ENCODE results near the gene HNRNPU.

DNA sequence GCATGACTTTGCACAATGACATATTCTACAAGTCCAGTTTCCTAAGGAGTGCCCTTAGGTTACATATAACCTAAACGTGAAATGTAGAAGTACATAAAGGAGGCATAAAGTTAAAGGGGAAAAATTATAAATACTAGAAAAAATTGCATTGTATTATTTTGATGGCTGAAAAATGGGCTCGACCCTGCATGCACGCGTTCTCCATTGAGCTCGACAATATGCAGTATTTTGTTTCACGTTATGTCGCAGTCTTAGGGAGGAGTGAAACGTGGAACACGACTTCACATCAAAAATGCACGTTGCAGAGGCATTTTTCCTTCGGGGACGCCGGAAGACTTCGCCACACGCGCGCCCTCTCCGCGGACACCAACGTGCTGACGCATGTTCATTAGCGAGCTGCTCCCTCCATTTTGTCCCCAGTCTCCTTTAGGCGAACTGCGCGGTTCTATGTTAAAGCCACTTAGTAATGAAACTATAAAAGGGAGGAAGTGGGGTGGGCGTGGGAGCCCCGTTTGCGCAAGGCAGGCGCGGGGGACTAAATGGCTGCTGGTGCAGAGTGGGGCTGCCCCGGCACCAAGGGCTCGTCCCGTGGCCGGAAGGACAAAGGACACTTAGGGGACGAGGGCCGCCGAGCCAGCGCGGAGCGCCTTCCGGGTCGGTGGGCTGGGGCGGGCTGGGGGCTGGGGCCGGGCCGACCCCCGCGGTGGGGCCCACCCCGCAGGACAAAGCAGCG, 29.6 kb downstream of the HNRNPU start:
- TF ChIP-seq CTCF (conservative IDR thresholded peaks at IDR 0.05; ENCODE audit: low read depth in 2 of 2) (no peak), EZH2 (IDR thresholded peaks at IDR 0.05; ENCODE audit: low read depth, unreplicated experiment) (no peak), POLR2AphosphoS5 (IDR thresholded peaks at IDR 0.05; ENCODE audit: low read depth) (peak; percentile 81), ETS1 (IDR thresholded peaks at IDR 0.05) (0 out of 2 replicates have a peak, but pooled peaks have one; percentile 27), ZNF331 (CRISPR knock-in tag; IDR thresholded peaks at IDR 0.05; ENCODE audit: low read depth) (no peak), EZH2phosphoT487 (IDR thresholded peaks at IDR 0.05; ENCODE audit: unreplicated experiment) (no peak), JUNB (IDR thresholded peaks at IDR 0.05; ENCODE audit: unreplicated experiment) (no peak), STAT1 (IDR thresholded peaks at IDR 0.05; ENCODE audit: unreplicated experiment) (no peak), CREB1 (CRISPR knock-in tag; IDR thresholded peaks at IDR 0.05; ENCODE audit: low read depth) (peak; percentile 10; the same call in 1 of the 2 replicates), NANOG (IDR thresholded peaks at IDR 0.05; ENCODE audit: borderline replicate concordance) (no peak), ZNF114 (CRISPR knock-in tag; IDR thresholded peaks at IDR 0.05) (no peak)
- TF ChIP-seq, protein P1, sequence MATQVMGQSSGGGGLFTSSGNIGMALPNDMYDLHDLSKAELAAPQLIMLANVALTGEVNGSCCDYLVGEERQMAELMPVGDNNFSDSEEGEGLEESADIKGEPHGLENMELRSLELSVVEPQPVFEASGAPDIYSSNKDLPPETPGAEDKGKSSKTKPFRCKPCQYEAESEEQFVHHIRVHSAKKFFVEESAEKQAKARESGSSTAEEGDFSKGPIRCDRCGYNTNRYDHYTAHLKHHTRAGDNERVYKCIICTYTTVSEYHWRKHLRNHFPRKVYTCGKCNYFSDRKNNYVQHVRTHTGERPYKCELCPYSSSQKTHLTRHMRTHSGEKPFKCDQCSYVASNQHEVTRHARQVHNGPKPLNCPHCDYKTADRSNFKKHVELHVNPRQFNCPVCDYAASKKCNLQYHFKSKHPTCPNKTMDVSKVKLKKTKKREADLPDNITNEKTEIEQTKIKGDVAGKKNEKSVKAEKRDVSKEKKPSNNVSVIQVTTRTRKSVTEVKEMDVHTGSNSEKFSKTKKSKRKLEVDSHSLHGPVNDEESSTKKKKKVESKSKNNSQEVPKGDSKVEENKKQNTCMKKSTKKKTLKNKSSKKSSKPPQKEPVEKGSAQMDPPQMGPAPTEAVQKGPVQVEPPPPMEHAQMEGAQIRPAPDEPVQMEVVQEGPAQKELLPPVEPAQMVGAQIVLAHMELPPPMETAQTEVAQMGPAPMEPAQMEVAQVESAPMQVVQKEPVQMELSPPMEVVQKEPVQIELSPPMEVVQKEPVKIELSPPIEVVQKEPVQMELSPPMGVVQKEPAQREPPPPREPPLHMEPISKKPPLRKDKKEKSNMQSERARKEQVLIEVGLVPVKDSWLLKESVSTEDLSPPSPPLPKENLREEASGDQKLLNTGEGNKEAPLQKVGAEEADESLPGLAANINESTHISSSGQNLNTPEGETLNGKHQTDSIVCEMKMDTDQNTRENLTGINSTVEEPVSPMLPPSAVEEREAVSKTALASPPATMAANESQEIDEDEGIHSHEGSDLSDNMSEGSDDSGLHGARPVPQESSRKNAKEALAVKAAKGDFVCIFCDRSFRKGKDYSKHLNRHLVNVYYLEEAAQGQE (IDR thresholded peaks at IDR 0.05; ENCODE audit: unreplicated experiment) = no peak
- TF ChIP-seq, protein P2, sequence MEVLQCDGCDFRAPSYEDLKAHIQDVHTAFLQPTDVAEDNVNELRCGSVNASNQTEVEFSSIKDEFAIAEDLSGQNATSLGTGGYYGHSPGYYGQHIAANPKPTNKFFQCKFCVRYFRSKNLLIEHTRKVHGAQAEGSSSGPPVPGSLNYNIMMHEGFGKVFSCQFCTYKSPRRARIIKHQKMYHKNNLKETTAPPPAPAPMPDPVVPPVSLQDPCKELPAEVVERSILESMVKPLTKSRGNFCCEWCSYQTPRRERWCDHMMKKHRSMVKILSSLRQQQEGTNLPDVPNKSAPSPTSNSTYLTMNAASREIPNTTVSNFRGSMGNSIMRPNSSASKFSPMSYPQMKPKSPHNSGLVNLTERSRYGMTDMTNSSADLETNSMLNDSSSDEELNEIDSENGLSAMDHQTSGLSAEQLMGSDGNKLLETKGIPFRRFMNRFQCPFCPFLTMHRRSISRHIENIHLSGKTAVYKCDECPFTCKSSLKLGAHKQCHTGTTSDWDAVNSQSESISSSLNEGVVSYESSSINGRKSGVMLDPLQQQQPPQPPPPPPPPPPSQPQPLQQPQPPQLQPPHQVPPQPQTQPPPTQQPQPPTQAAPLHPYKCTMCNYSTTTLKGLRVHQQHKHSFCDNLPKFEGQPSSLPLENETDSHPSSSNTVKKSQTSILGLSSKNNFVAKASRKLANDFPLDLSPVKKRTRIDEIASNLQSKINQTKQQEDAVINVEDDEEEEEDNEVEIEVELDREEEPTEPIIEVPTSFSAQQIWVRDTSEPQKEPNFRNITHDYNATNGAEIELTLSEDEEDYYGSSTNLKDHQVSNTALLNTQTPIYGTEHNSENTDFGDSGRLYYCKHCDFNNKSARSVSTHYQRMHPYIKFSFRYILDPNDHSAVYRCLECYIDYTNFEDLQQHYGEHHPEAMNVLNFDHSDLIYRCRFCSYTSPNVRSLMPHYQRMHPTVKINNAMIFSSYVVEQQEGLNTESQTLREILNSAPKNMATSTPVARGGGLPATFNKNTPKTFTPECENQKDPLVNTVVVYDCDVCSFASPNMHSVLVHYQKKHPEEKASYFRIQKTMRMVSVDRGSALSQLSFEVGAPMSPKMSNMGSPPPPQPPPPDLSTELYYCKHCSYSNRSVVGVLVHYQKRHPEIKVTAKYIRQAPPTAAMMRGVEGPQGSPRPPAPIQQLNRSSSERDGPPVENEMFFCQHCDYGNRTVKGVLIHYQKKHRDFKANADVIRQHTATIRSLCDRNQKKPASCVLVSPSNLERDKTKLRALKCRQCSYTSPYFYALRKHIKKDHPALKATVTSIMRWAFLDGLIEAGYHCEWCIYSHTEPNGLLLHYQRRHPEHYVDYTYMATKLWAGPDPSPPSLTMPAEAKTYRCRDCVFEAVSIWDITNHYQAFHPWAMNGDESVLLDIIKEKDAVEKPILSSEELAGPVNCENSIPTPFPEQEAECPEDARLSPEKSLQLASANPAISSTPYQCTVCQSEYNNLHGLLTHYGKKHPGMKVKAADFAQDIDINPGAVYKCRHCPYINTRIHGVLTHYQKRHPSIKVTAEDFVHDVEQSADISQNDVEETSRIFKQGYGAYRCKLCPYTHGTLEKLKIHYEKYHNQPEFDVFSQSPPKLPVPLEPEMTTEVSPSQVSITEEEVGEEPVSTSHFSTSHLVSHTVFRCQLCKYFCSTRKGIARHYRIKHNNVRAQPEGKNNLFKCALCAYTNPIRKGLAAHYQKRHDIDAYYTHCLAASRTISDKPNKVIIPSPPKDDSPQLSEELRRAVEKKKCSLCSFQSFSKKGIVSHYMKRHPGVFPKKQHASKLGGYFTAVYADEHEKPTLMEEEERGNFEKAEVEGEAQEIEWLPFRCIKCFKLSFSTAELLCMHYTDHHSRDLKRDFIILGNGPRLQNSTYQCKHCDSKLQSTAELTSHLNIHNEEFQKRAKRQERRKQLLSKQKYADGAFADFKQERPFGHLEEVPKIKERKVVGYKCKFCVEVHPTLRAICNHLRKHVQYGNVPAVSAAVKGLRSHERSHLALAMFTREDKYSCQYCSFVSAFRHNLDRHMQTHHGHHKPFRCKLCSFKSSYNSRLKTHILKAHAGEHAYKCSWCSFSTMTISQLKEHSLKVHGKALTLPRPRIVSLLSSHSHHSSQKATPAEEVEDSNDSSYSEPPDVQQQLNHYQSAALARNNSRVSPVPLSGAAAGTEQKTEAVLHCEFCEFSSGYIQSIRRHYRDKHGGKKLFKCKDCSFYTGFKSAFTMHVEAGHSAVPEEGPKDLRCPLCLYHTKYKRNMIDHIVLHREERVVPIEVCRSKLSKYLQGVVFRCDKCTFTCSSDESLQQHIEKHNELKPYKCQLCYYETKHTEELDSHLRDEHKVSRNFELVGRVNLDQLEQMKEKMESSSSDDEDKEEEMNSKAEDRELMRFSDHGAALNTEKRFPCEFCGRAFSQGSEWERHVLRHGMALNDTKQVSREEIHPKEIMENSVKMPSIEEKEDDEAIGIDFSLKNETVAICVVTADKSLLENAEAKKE (CRISPR knock-in tag; IDR thresholded peaks at IDR 0.05) = no peak

Measured in GM23338 (cell line).